ENCODE measurements around the gene MIEF1. TPM values are rescaled to one million over a fixed set of nuclear protein-coding genes. Genes with fewer than 3 reads are reported as not detected.

The MIEF1 gene
- polyA plus RNA-seq, 1 of the 3 experiments (the other 2 are of a cell fraction): 7.5 TPM

GRCh38 chr22:39532215-39533073 is 30.4 kb downstream of the MIEF1 start, which contains the start of gene RPS19BP1 (continued):
- no peak for TF ChIP-seq REST (IDR thresholded peaks at IDR 0.05; ENCODE audit: low read depth, low read length)
- TF ChIP-seq ELF1 (IDR thresholded peaks at IDR 0.05): peak; percentile 59; the same call in 1 of the 2 replicates
- no peak for TF ChIP-seq EP300 (IDR thresholded peaks at IDR 0.05; ENCODE audit: borderline replicate concordance in 1 of 2, low read depth in 1 of 2, low read length in 1 of 2)
- TF ChIP-seq MAX (IDR thresholded peaks at IDR 0.05; ENCODE audit: low read depth): peak; percentile 62; the same call in 1 of the 2 replicates
- TF ChIP-seq YY1 (IDR thresholded peaks at IDR 0.05; ENCODE audit: low read depth): peak; percentile 80
- TF ChIP-seq NRF1 (IDR thresholded peaks at IDR 0.05; ENCODE audit: low read depth, low read length): peak; percentile 75
- peak; percentile 66 for TF ChIP-seq MXI1 (IDR thresholded peaks at IDR 0.05; ENCODE audit: low read depth, low read length)
- TF ChIP-seq IRF3 (IDR thresholded peaks at IDR 0.05; ENCODE audit: low read depth, low read length): no peak
- 0 out of 2 replicates have a peak, but pooled peaks have one; percentile 16 for TF ChIP-seq USF1 (IDR thresholded peaks at IDR 0.05; ENCODE audit: borderline replicate concordance, low read depth)
- peak; percentile 81 for TF ChIP-seq GABPA (IDR thresholded peaks at IDR 0.05; ENCODE audit: low read depth)

GRCh38 chr22:39534092-39534506 is 32.0 kb downstream of the MIEF1 start:
- no peak overlapping the region for H3K27ac ChIP-seq (ENCODE audit: low read depth in 2 of 2, low read length in 1 of 2)
- 85% methylated on average over 9 of the region's 12 CpGs for WGBS (ENCODE audit: low lambda C conversion rate)
- TF ChIP-seq SIN3A (IDR thresholded peaks at IDR 0.05; ENCODE audit: borderline replicate concordance, low read depth, low read length) (no peak), MXI1 (IDR thresholded peaks at IDR 0.05; ENCODE audit: low read depth, low read length) (no peak), FOXJ3 (CRISPR knock-in tag; IDR thresholded peaks at IDR 0.05) (no peak), CTCF (IDR thresholded peaks at IDR 0.05) (no peak), CHD2 (IDR thresholded peaks at IDR 0.05; ENCODE audit: low read length, partially characterized antibody) (no peak), FOSL2 (IDR thresholded peaks at IDR 0.05; ENCODE audit: borderline replicate concordance, low read depth) (no peak), GABPA (IDR thresholded peaks at IDR 0.05; ENCODE audit: low read depth) (no peak), GATA2 (CRISPR knock-in tag; IDR thresholded peaks at IDR 0.05) (no peak), REST (IDR thresholded peaks at IDR 0.05; ENCODE audit: low read depth, low read length) (no peak)

More at GRCh38 chr22:39534092-39534506, 32.0 kb downstream of the MIEF1 start:
- Histone ChIP-seq H3K9ac (no peak overlapping the region), H3K79me2 (ENCODE audit: insufficient read depth) (peaks cover 18% of the 10 kb centered on the region), H3K4me2 (no peak overlapping the region), H3K4me1 (ENCODE audit: control insufficient read depth in 1 of 2, insufficient read depth in 2 of 2, low read depth in 1 of 2, low read length in 1 of 2) (peaks cover 4 to 14% of the 10 kb centered on the region in 2 experiments; a peak in 2 of 4 replicates), H3K27me3 (ENCODE audit: insufficient read depth) (no peaks in the 10 kb centered on the region), H2AFZ (ENCODE audit: low read depth) (peak overlapping the region; percentile 70; the same call in 1 of the 2 replicates), H3K36me3 (replicated peaks in 1 of 2; ENCODE audit: control insufficient read depth in 1 of 2, insufficient read depth in 2 of 2, low read length in 1 of 2) (peaks cover 0 to 5% of the 10 kb centered on the region in 2 experiments), H4K20me1 (ENCODE audit: insufficient read depth) (no peaks in the 10 kb centered on the region; the same call in 1 of the 2 replicates), H3F3A (replicated peaks; ENCODE audit: insufficient read depth) (no peaks in the 10 kb centered on the region), H3K9me3 (no peaks in the 10 kb centered on the region), H3K9me2 (no peaks in the 10 kb centered on the region), H3K4me3 (ENCODE audit: low read depth in 2 of 2, low read length in 1 of 2) (no peak overlapping the region)
- ChIA-PET CTCF (interaction anchor here (0.6 to 3.9 kb wide), 18 partner anchors 9 to 815 kb away, joined by 3 to 62 read pairs (median 6); partner anchors contain the start of gene ADSL), POLR2A (no interaction called here)
- DNase-seq: no peak
